H1 (cell line): ENCODE measurements around the gene TTK.

ENCODE experiments used
- CTCF ChIP-seq, 3 experiments: IDR thresholded peaks; 1 replicate in 2 of 3; 2 replicates in 1 of 3; pipeline versions ENCODE4 v1.5.1 to v1.6.1; 2011; ENCODE audit warnings: low read length in 3 of 3, mild to moderate bottlenecking in 3 of 3, inconsistent platforms in 2 of 3, low read depth in 1 of 3, moderate library complexity in 1 of 3; ENCODE audit not compliant: insufficient read depth in 1 of 3; ENCODE audit errors: control extremely low read depth in 1 of 3
- JUND ChIP-seq: IDR thresholded peaks from 2 replicates; pipeline ENCODE4 v1.6.1; 2011; ENCODE audit warnings: mild to moderate bottlenecking, improper control_type of control experiment, low read length
- POLR2A ChIP-seq, 2 experiments: IDR thresholded peaks; 1 replicate in 1 of 2; 2 replicates in 1 of 2; pipeline ENCODE4 v1.6.1; 2011; ENCODE audit warnings: low read depth in 2 of 2, low read length in 2 of 2, mild to moderate bottlenecking in 2 of 2; ENCODE audit errors: control extremely low read depth in 1 of 2
- RXRA ChIP-seq: IDR thresholded peaks from 2 replicates; pipeline ENCODE4 v1.6.1; 2011; ENCODE audit warnings: low read depth, mild to moderate bottlenecking, low read length, moderate library complexity; ENCODE audit not compliant: insufficient read depth
- SIN3A ChIP-seq, 2 experiments: IDR thresholded peaks in 1 of 2; conservative IDR thresholded peaks in 1 of 2; 2 replicates each; pipeline ENCODE4 v1.6.1; 2011 to 2012; ENCODE audit warnings: low read length in 2 of 2, improper control_type of control experiment in 1 of 2, low read depth in 1 of 2, mild to moderate bottlenecking in 1 of 2
- SIRT6 ChIP-seq: IDR thresholded peaks from one replicate; pipeline ENCODE4 v1.7.1; 2012; ENCODE audit warnings: low read length, inconsistent platforms

- TF ChIP-seq CTCF (IDR thresholded peaks at IDR 0.05; ENCODE audit: control extremely low read depth in 1 of 3, insufficient read depth in 1 of 3, low read depth in 1 of 3, low read length in 3 of 3) (no peak), JUND (no peak), SIN3A (conservative IDR thresholded peaks at IDR 0.05 in 1 of 2, IDR thresholded peaks at IDR 0.05 in 1 of 2; ENCODE audit: low read depth in 1 of 2, low read length in 2 of 2) (no peak), SIRT6 (no peak), RXRA (no peak), POLR2A (IDR thresholded peaks at IDR 0.05; ENCODE audit: control extremely low read depth in 1 of 2, low read depth in 2 of 2, low read length in 2 of 2) (no peak)
Observed at GRCh38 chr6:80022803-80023202, 18.4 kb downstream of the TTK start.
